Measurements from ENCODE around the gene MS4A5. TPM values are rescaled to one million over a fixed set of nuclear protein-coding genes. Genes with fewer than 3 reads are reported as not detected.

The MS4A5 gene, protein sequence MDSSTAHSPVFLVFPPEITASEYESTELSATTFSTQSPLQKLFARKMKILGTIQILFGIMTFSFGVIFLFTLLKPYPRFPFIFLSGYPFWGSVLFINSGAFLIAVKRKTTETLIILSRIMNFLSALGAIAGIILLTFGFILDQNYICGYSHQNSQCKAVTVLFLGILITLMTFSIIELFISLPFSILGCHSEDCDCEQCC
- not detected for total RNA-seq

DNA sequence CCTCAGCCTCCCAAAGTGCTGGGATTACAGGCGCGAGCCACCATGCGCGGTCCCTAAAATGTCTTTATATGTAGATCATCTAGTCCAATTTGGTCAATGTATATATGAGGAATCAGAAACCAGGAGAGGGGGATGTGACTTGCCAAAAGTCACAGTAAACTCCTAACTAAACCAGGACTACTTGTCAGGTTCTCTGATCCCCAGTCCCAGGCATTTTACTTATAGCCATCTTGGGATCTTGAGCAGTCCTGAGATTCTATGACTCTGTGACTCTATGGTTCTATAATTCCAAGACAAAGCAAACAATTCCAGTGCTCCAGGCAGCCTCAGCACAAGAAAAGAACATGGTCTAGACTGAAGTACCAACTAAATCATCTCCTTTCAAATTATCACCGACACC lies at the start of gene MS4A5:
TSS of gene MS4A5 (plus strand) at position 301 of the 400 bp plus-strand sequence. CDS start 103 bp downstream, outside the sequence.
- no peaks in the 10 kb centered on the region for H3K36me3 ChIP-seq
- no peak within 1 kb of the TSS for H3K4me3 ChIP-seq
- ATAC-seq (ENCODE audit: insufficient number of reproducible peaks, low FRiP score, low read depth) (no peak), DNase-seq (ENCODE audit: low spot score) (no peak)
- H3K27ac ChIP-seq = no peak within 1 kb of the TSS
- H3K9me3 ChIP-seq = no peaks in the 10 kb centered on the region
- no peaks in the 10 kb centered on the region for H3K27me3 ChIP-seq (replicated peaks; ENCODE audit: insufficient read depth)
- TF ChIP-seq, protein P1, sequence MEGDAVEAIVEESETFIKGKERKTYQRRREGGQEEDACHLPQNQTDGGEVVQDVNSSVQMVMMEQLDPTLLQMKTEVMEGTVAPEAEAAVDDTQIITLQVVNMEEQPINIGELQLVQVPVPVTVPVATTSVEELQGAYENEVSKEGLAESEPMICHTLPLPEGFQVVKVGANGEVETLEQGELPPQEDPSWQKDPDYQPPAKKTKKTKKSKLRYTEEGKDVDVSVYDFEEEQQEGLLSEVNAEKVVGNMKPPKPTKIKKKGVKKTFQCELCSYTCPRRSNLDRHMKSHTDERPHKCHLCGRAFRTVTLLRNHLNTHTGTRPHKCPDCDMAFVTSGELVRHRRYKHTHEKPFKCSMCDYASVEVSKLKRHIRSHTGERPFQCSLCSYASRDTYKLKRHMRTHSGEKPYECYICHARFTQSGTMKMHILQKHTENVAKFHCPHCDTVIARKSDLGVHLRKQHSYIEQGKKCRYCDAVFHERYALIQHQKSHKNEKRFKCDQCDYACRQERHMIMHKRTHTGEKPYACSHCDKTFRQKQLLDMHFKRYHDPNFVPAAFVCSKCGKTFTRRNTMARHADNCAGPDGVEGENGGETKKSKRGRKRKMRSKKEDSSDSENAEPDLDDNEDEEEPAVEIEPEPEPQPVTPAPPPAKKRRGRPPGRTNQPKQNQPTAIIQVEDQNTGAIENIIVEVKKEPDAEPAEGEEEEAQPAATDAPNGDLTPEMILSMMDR (IDR thresholded peaks at IDR 0.05) = no peak
- H3K4me1 ChIP-seq (ENCODE audit: control insufficient read depth in 1 of 2, low read depth in 2 of 2) = no peaks in the 10 kb centered on the region

- TF ChIP-seq, protein P1 (IDR thresholded peaks at IDR 0.05) = no peak
- DNase-seq (ENCODE audit: low spot score) (no peak), ATAC-seq (ENCODE audit: insufficient number of reproducible peaks, low FRiP score, low read depth) (no peak)
- H3K4me3 ChIP-seq = no peak overlapping the region
- no peaks in the 10 kb centered on the region for H3K4me1 ChIP-seq (ENCODE audit: control insufficient read depth in 1 of 2, low read depth in 2 of 2)
- no peaks in the 10 kb centered on the region for H3K36me3 ChIP-seq
- H3K27me3 ChIP-seq (replicated peaks; ENCODE audit: insufficient read depth) = no peaks in the 10 kb centered on the region
- no peaks in the 10 kb centered on the region for H3K9me3 ChIP-seq
- H3K27ac ChIP-seq = no peak overlapping the region
Measured at GRCh38 chr11:60389279-60389910, 40.0 kb upstream of the MS4A5 start.

- ATAC-seq (ENCODE audit: insufficient number of reproducible peaks, low FRiP score, low read depth) (no peak), DNase-seq (ENCODE audit: low spot score) (no peak)
- no peaks in the 10 kb centered on the region for H3K4me1 ChIP-seq (ENCODE audit: control insufficient read depth in 1 of 2, low read depth in 2 of 2)
- no peaks in the 10 kb centered on the region for H3K9me3 ChIP-seq
- no peak overlapping the region for H3K4me3 ChIP-seq
- no peaks in the 10 kb centered on the region for H3K27me3 ChIP-seq (replicated peaks; ENCODE audit: insufficient read depth)
- H3K27ac ChIP-seq = no peak overlapping the region
- TF ChIP-seq, protein P1 (IDR thresholded peaks at IDR 0.05) = no peak
- no peaks in the 10 kb centered on the region for H3K36me3 ChIP-seq
Measured at GRCh38 chr11:60390419-60390818, 39.0 kb upstream of the MS4A5 start.

GRCh38 chr11:60392361-60392760 lies 37.0 kb upstream of the MS4A5 start:
- Histone ChIP-seq H3K27ac (no peak overlapping the region), H3K4me3 (no peak overlapping the region), H3K27me3 (replicated peaks; ENCODE audit: insufficient read depth) (no peaks in the 10 kb centered on the region), H3K36me3 (no peaks in the 10 kb centered on the region), H3K9me3 (no peaks in the 10 kb centered on the region), H3K4me1 (ENCODE audit: control insufficient read depth in 1 of 2, low read depth in 2 of 2) (no peaks in the 10 kb centered on the region)
- DNase-seq (ENCODE audit: low spot score) (no peak), ATAC-seq (ENCODE audit: insufficient number of reproducible peaks, low FRiP score, low read depth) (no peak)
- TF ChIP-seq, protein P1 (IDR thresholded peaks at IDR 0.05) = no peak

DNA sequence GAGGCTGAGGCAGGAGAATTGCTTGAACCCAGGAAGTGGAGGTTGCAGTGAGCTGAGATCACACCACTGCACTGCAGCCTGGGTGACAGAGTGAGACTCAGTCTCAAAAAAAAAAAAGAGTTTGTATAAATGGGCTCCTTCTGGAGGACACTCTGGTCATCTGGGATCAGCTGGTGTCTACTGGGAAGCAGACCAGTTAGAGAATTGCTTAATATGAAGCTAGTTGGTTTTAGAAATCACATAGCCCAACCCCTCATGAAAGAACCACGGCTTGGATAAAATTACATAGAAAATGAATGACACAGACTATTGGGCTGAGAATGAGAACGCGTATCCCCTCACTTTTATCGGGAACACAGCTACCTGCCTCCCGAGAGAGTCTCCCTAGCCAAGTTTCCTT lies 36.4 kb upstream of the MS4A5 start:
- no peaks in the 10 kb centered on the region for H3K4me1 ChIP-seq (ENCODE audit: control insufficient read depth in 1 of 2, low read depth in 2 of 2)
- DNase-seq (ENCODE audit: low spot score) (no peak), ATAC-seq (ENCODE audit: insufficient number of reproducible peaks, low FRiP score, low read depth) (no peak)
- H3K4me3 ChIP-seq = no peak overlapping the region
- no peaks in the 10 kb centered on the region for H3K27me3 ChIP-seq (replicated peaks; ENCODE audit: insufficient read depth)
- no peaks in the 10 kb centered on the region for H3K36me3 ChIP-seq
- H3K27ac ChIP-seq = no peak overlapping the region
- TF ChIP-seq, protein P1 (IDR thresholded peaks at IDR 0.05) = no peak
- no peaks in the 10 kb centered on the region for H3K9me3 ChIP-seq
